Measurements from ENCODE around the gene ANTXR1.

Gene ANTXR1

GRCh38 chr2:69013142-69013839 lies at the start of gene ANTXR1:
ANTXR1 (plus strand) TSS chr2:69013179; CDS start chr2:69013500, 321 bp downstream.
- ATAC-seq: peak; percentile 82
- TF ChIP-seq TSHZ2 (CRISPR knock-in tag; IDR thresholded peaks at IDR 0.05): peak; percentile 40; the same call in 1 of the 2 replicates
- TF ChIP-seq, protein P1, sequence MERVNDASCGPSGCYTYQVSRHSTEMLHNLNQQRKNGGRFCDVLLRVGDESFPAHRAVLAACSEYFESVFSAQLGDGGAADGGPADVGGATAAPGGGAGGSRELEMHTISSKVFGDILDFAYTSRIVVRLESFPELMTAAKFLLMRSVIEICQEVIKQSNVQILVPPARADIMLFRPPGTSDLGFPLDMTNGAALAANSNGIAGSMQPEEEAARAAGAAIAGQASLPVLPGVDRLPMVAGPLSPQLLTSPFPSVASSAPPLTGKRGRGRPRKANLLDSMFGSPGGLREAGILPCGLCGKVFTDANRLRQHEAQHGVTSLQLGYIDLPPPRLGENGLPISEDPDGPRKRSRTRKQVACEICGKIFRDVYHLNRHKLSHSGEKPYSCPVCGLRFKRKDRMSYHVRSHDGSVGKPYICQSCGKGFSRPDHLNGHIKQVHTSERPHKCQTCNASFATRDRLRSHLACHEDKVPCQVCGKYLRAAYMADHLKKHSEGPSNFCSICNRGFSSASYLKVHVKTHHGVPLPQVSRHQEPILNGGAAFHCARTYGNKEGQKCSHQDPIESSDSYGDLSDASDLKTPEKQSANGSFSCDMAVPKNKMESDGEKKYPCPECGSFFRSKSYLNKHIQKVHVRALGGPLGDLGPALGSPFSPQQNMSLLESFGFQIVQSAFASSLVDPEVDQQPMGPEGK (CRISPR knock-in tag; IDR thresholded peaks at IDR 0.05; ENCODE audit: borderline replicate concordance): no peak; the same call in 1 of the 2 replicates
- 0 out of 2 replicates have a peak, but pooled peaks have one; percentile 43 for TF ChIP-seq GLIS3 (CRISPR knock-in tag; IDR thresholded peaks at IDR 0.05)

GRCh38 chr2:68964282-68964681 lies 48.7 kb upstream of the ANTXR1 start:
- no peak for ATAC-seq
- TF ChIP-seq ISL1 (CRISPR knock-in tag; IDR thresholded peaks at IDR 0.05) (no peak), ZNF8 (CRISPR knock-in tag; IDR thresholded peaks at IDR 0.05) (no peak), ZNF70 (CRISPR knock-in tag; IDR thresholded peaks at IDR 0.05) (no peak), ZNF565 (CRISPR knock-in tag; conservative IDR thresholded peaks at IDR 0.05; ENCODE audit: low read depth) (no peak), CREB5 (CRISPR knock-in tag; IDR thresholded peaks at IDR 0.05; ENCODE audit: low read depth) (no peak), GLIS3 (CRISPR knock-in tag; IDR thresholded peaks at IDR 0.05) (no peak), TSHZ2 (CRISPR knock-in tag; IDR thresholded peaks at IDR 0.05) (no peak), ARNTL (CRISPR knock-in tag; IDR thresholded peaks at IDR 0.05; ENCODE audit: borderline replicate concordance, low read depth) (no peak)
- TF ChIP-seq, protein P1 (CRISPR knock-in tag; IDR thresholded peaks at IDR 0.05; ENCODE audit: borderline replicate concordance): no peak

- ATAC-seq: no peak
- TF ChIP-seq BACH2 (CRISPR knock-in tag; IDR thresholded peaks at IDR 0.05; ENCODE audit: borderline replicate concordance): no peak
- TF ChIP-seq ARNTL (CRISPR knock-in tag; IDR thresholded peaks at IDR 0.05; ENCODE audit: borderline replicate concordance, low read depth): no peak
- no peak for TF ChIP-seq ZC3H10 (CRISPR knock-in tag; IDR thresholded peaks at IDR 0.05)
- TF ChIP-seq TCF4 (CRISPR knock-in tag; IDR thresholded peaks at IDR 0.05; ENCODE audit: borderline replicate concordance): no peak
- TF ChIP-seq, protein P2, sequence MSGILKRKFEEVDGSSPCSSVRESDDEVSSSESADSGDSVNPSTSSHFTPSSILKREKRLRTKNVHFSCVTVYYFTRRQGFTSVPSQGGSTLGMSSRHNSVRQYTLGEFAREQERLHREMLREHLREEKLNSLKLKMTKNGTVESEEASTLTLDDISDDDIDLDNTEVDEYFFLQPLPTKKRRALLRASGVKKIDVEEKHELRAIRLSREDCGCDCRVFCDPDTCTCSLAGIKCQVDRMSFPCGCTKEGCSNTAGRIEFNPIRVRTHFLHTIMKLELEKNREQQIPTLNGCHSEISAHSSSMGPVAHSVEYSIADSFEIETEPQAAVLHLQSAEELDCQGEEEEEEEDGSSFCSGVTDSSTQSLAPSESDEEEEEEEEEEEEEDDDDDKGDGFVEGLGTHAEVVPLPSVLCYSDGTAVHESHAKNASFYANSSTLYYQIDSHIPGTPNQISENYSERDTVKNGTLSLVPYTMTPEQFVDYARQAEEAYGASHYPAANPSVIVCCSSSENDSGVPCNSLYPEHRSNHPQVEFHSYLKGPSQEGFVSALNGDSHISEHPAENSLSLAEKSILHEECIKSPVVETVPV (CRISPR knock-in tag; IDR thresholded peaks at IDR 0.05): no peak
- no peak for TF ChIP-seq ZFP3 (CRISPR knock-in tag; IDR thresholded peaks at IDR 0.05)
- no peak for TF ChIP-seq OSR1 (CRISPR knock-in tag; IDR thresholded peaks at IDR 0.05)
- no peak for TF ChIP-seq SNAI2 (CRISPR knock-in tag; IDR thresholded peaks at IDR 0.05)
- TF ChIP-seq GLIS3 (CRISPR knock-in tag; IDR thresholded peaks at IDR 0.05): no peak
- no peak for TF ChIP-seq POU6F1 (CRISPR knock-in tag; IDR thresholded peaks at IDR 0.05; ENCODE audit: borderline replicate concordance, low read depth)
- no peak for TF ChIP-seq PPARA (CRISPR knock-in tag; IDR thresholded peaks at IDR 0.05; ENCODE audit: borderline replicate concordance)
- no peak for TF ChIP-seq ZFP30 (CRISPR knock-in tag; IDR thresholded peaks at IDR 0.05)
- TF ChIP-seq, protein P1 (CRISPR knock-in tag; IDR thresholded peaks at IDR 0.05; ENCODE audit: borderline replicate concordance): no peak
- TF ChIP-seq ISL1 (CRISPR knock-in tag; IDR thresholded peaks at IDR 0.05): no peak
- no peak for TF ChIP-seq ZNF8 (CRISPR knock-in tag; IDR thresholded peaks at IDR 0.05)
- no peak for TF ChIP-seq TOX (CRISPR knock-in tag; IDR thresholded peaks at IDR 0.05; ENCODE audit: borderline replicate concordance)
Measured at GRCh38 chr2:68968221-68968620, 44.8 kb upstream of the ANTXR1 start.
